Stomach (tissue), 4 donors: Measurements from ENCODE around the gene ANKRD18A.

ENCODE experiments used
- POLR2A ChIP-seq, 4 donors: fragments of 450-650 bp; IDR thresholded peaks; one replicate each; pipeline ENCODE4 v1.6.1; 2016; ENCODE audit warnings: antibody characterized with exemption in 4 of 4, control low read depth in 2 of 4, mild to moderate bottlenecking in 1 of 4, moderate library complexity in 1 of 4
- POLR2AphosphoS5 ChIP-seq, 3 donors: sonication (generic); formaldehyde crosslinking; IDR thresholded peaks; one replicate each; pipeline ENCODE4 v1.6.1; 2016; ENCODE audit warnings: antibody characterized with exemption in 3 of 3

DNA sequence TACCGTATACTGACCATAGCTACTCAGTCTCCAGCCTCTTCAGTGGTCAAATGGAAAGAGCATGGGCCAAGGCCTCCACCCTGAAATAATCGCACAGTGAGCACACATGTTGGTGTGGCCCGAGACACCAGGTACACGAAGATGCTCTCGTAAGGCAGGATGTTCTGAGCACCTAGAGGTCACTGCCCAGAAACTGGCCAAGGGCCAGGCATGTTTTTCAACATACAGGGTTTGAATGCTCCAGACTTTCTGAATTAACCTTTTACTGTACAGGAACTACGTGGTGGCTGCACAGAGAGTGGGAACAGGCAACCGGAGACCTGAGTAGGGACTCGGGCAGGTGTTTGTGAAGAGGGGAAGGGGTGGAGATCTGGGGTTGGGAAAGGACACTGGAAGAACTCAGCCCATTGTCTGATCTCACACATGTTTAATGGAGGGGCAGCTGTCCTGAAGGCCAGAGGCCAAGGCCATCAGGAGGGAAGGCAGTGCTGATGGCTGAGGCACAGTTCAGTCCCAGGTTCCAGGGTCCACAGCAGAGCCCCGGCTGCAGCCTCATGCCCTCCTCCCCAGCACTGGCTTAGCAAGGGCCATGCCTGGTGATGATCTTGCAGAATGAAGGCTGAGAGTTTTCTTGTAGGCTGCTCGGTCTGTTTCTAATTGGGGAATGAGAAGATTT, 48.5 kb upstream of the ANKRD18A start:
- TF ChIP-seq POLR2AphosphoS5 (IDR thresholded peaks at IDR 0.05) (no peak), POLR2A (IDR thresholded peaks at IDR 0.05) (no peak)
